ENCODE data around the gene DNER.

GRCh38 chr2:229438430-229439159, 275.8 kb downstream of the DNER start:
- TF ChIP-seq, protein P1, sequence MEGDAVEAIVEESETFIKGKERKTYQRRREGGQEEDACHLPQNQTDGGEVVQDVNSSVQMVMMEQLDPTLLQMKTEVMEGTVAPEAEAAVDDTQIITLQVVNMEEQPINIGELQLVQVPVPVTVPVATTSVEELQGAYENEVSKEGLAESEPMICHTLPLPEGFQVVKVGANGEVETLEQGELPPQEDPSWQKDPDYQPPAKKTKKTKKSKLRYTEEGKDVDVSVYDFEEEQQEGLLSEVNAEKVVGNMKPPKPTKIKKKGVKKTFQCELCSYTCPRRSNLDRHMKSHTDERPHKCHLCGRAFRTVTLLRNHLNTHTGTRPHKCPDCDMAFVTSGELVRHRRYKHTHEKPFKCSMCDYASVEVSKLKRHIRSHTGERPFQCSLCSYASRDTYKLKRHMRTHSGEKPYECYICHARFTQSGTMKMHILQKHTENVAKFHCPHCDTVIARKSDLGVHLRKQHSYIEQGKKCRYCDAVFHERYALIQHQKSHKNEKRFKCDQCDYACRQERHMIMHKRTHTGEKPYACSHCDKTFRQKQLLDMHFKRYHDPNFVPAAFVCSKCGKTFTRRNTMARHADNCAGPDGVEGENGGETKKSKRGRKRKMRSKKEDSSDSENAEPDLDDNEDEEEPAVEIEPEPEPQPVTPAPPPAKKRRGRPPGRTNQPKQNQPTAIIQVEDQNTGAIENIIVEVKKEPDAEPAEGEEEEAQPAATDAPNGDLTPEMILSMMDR (optimal IDR thresholded peaks at IDR 0.05 in 1 of 3, IDR thresholded peaks at IDR 0.05 in 1 of 3, conservative IDR thresholded peaks at IDR 0.05 in 1 of 3; ENCODE audit: extremely low read depth in 1 of 3, insufficient read depth in 2 of 3, low read length in 3 of 3): no peak
- no peak for TF ChIP-seq EZH2 (IDR thresholded peaks at IDR 0.05; ENCODE audit: low read length)

Data from keratinocyte (primary cell).